ENCODE results near the gene OAT.

DNA sequence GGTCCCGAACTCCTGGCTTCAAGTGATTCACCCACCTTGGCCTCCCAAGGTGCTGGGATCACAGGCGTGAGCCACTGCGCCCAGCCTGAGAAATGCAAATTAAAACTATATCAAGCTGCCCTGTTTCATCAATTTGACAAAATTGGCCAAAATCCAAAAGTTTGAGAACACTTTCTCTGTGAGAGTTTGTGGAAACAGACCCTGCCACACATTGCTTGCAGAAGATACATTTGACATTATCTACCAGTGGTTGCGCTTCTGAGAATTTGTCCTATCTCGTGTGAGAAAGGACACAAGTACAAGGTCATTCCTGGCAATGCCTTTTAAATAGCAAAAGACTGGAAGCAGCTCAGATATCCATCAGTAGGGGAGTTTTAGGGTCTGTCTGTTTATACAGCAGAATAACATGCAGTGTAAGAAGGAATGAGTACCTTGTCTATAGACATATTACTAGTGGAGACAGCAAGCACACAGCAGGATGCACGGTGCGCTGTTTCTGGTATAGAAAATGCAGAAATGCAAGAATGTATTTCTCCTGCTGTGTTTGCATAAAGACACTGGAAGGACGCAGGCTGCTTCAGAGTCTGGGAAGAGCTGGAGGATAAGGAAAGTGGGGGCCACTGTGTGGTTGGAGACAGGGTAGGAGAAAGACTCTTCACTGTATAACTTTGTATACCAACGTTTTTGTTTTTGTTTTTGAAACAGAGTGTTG, 47.2 kb upstream of the OAT start:
- TF ChIP-seq CTCF (IDR thresholded peaks at IDR 0.05; ENCODE audit: insufficient read depth, low read depth, low read length): no peak
- no peak for TF ChIP-seq EZH2 (IDR thresholded peaks at IDR 0.05; ENCODE audit: insufficient read depth, low read length)
